SK-N-SH (cell line): ENCODE results near the gene BHMT. TPM values are rescaled to one million over a fixed set of nuclear protein-coding genes. Genes with fewer than 3 reads are reported as not detected.

ENCODE experiments used
- CTCF ChIA-PET: fragments of 300-600, 350-600 bp; formaldehyde crosslinking; extraction: SDS; loops from one replicate; lab custom pipeline; 2021; lab: Yijun Ruan, JAX
- POLR2A ChIA-PET: fragments of 350-600 bp; sonication (Branson Sonifier 250); formaldehyde crosslinking; extraction: SDS; loops from one replicate; lab custom pipeline; 2020; ENCODE audit warnings: antibody characterized with exemption, inconsistent platforms; lab: Yijun Ruan, JAX
- DNase-seq: peaks from one replicate; pipeline ENCODE4 v3.0.0; 2012
- H2AFZ ChIP-seq: fragments of 200-600 bp; sonication (generic); 2 replicates; pipeline ENCODE4 v1.8.1; 2016; ENCODE audit warnings: antibody characterized with exemption, mild to moderate bottlenecking, low read depth
- H3F3A ChIP-seq: fragments of 200-600 bp; sonication (generic); replicated peaks from 2 replicates; pipeline ENCODE3; 2016; ENCODE audit warnings: antibody characterized with exemption, mild to moderate bottlenecking; ENCODE audit not compliant: insufficient read depth
- H3K27ac ChIP-seq, 2 experiments: fragments of 200-500 bp in 1 of 2; fragments of 200-600 bp in 1 of 2; sonication (Bioruptor generic) in 1 of 2; sonication (generic), shearing (Covaris generic) in 1 of 2; 2 replicates each; pipeline versions ENCODE4 v1.5.1 to v1.6.1; 2014 to 2016; ENCODE audit warnings: low read depth in 2 of 2, inconsistent platforms in 1 of 2, low read length in 1 of 2, mild to moderate bottlenecking in 1 of 2, mixed read lengths in 1 of 2
- H3K27me3 ChIP-seq: fragments of 200-600 bp; sonication (generic), shearing (Covaris generic); 2 replicates; pipeline ENCODE4 v1.6.1; 2016; ENCODE audit warnings: mixed run types; ENCODE audit not compliant: insufficient read depth
- H3K36me3 ChIP-seq, 2 experiments: fragments of 200-500 bp in 1 of 2; fragments of 200-600 bp in 1 of 2; sonication (Bioruptor generic) in 1 of 2; sonication (generic) in 1 of 2; replicated peaks in 1 of 2; 2 replicates each; pipeline versions ENCODE3 to v1.5.1; 2014 to 2016; ENCODE audit warnings: low read length in 1 of 2, mild to moderate bottlenecking in 1 of 2; ENCODE audit not compliant: insufficient read depth in 2 of 2, control insufficient read depth in 1 of 2
- H3K4me1 ChIP-seq, 2 experiments: fragments of 200-500 bp in 1 of 2; fragments of 200-600 bp in 1 of 2; sonication (Bioruptor generic) in 1 of 2; sonication (generic), shearing (Covaris generic) in 1 of 2; 2 replicates each; pipeline versions ENCODE4 v1.5.1 to v1.6.1; 2014 to 2016; ENCODE audit warnings: low read depth in 1 of 2, low read length in 1 of 2, mixed run types in 1 of 2; ENCODE audit not compliant: insufficient read depth in 2 of 2, control insufficient read depth in 1 of 2
- H3K4me2 ChIP-seq: fragments of 200-600 bp; sonication (generic), shearing (Covaris generic); 2 replicates; pipeline ENCODE4 v1.6.1; 2017; ENCODE audit warnings: mixed run types
- H3K4me3 ChIP-seq, 2 experiments: fragments of 200-500 bp in 1 of 2; fragments of 200-600 bp in 1 of 2; sonication (Bioruptor generic) in 1 of 2; sonication (generic), shearing (Covaris generic) in 1 of 2; 2 replicates each; pipeline versions ENCODE4 v1.5.1 to v1.8.1; 2014 to 2016; ENCODE audit warnings: low read depth in 2 of 2, inconsistent platforms in 1 of 2, low read length in 1 of 2, mild to moderate bottlenecking in 1 of 2, mixed read lengths in 1 of 2, moderate library complexity in 1 of 2
- H3K79me2 ChIP-seq: fragments of 200-600 bp; sonication (generic); 2 replicates; pipeline ENCODE4 v1.8.1; 2017; ENCODE audit warnings: mild to moderate bottlenecking; ENCODE audit not compliant: insufficient read depth
- H3K9ac ChIP-seq: fragments of 200-600 bp; sonication (generic); 2 replicates; pipeline ENCODE4 v1.6.1; 2017; ENCODE audit warnings: mixed run types
- H3K9me2 ChIP-seq: fragments of 200-600 bp; sonication (generic); 2 replicates; pipeline ENCODE4 v1.6.1; 2017; ENCODE audit warnings: mixed run types
- H3K9me3 ChIP-seq: fragments of 200-600 bp; sonication (generic); 2 replicates; pipeline ENCODE4 v1.6.1; 2017; ENCODE audit warnings: mixed run types, mild to moderate bottlenecking, moderate library complexity
- H4K20me1 ChIP-seq: fragments of 200-600 bp; sonication (generic); 2 replicates; pipeline ENCODE4 v1.6.1; 2017; ENCODE audit warnings: mild to moderate bottlenecking, mixed run types; ENCODE audit not compliant: insufficient read depth
- CHD2 ChIP-seq: fragments of 150-350 bp; IDR thresholded peaks from 2 replicates; pipeline ENCODE4 v1.6.1; 2018; ENCODE audit warnings: low read length; ENCODE audit not compliant: partially characterized antibody
- EP300 ChIP-seq, 2 experiments: IDR thresholded peaks; 2 replicates each; pipeline versions ENCODE4 v1.4.0 to v1.6.1; 2012; ENCODE audit warnings: borderline replicate concordance in 1 of 2, low read depth in 1 of 2, low read length in 1 of 2
- EZH2phosphoT487 ChIP-seq: fragments of 200-600 bp; sonication (generic); IDR thresholded peaks from 2 replicates; pipeline ENCODE4 v1.6.1; 2017; ENCODE audit warnings: low read depth, mixed run types, mild to moderate bottlenecking, antibody characterized with exemption, moderate library complexity, borderline replicate concordance
- FOSL2 ChIP-seq: IDR thresholded peaks from 2 replicates; pipeline ENCODE4 v1.4.0; 2012; ENCODE audit warnings: low read depth, mild to moderate bottlenecking, moderate library complexity, borderline replicate concordance
- FOXJ3 ChIP-seq: sonication (generic); formaldehyde crosslinking; IDR thresholded peaks from 2 replicates; pipeline ENCODE4 v1.5.1; 2020; ENCODE audit warnings: mild to moderate bottlenecking, missing genetic modification reagents
- FOXM1 ChIP-seq: IDR thresholded peaks from 2 replicates; pipeline ENCODE4 v1.4.0; 2012; ENCODE audit warnings: low read depth, mild to moderate bottlenecking
- JUND ChIP-seq: IDR thresholded peaks from 2 replicates; pipeline ENCODE4 v1.4.0; 2012
- MEF2A ChIP-seq: IDR thresholded peaks from 2 replicates; pipeline ENCODE4 v1.4.0; 2012; ENCODE audit warnings: low read depth, borderline replicate concordance
- MXI1 ChIP-seq: IDR thresholded peaks from 2 replicates; pipeline ENCODE4 v1.6.1; 2012; ENCODE audit warnings: mild to moderate bottlenecking, low read depth, low read length, improper control_type of control experiment
- NFIC ChIP-seq: IDR thresholded peaks from 2 replicates; pipeline ENCODE4 v1.4.0; 2012; ENCODE audit warnings: borderline replicate concordance
- NRF1 ChIP-seq: IDR thresholded peaks from 2 replicates; pipeline ENCODE4 v1.6.1; 2012; ENCODE audit warnings: low read depth, mild to moderate bottlenecking, low read length
- POLR2AphosphoS5 ChIP-seq: IDR thresholded peaks from 2 replicates; pipeline ENCODE4 v1.6.1; 2012; ENCODE audit warnings: low read depth, low read length
- RCOR1 ChIP-seq: fragments of 150-350 bp; IDR thresholded peaks from 2 replicates; pipeline ENCODE4 v1.6.1; 2017; ENCODE audit warnings: antibody characterized with exemption, low read length
- RXRA ChIP-seq: IDR thresholded peaks from 2 replicates; pipeline ENCODE4 v1.4.0; 2012; ENCODE audit warnings: low read depth, mild to moderate bottlenecking, borderline replicate concordance
- SIN3A ChIP-seq: IDR thresholded peaks from 2 replicates; pipeline ENCODE4 v1.6.1; 2012; ENCODE audit warnings: low read depth, mild to moderate bottlenecking, low read length, moderate library complexity, borderline replicate concordance
- SMC3 ChIP-seq: IDR thresholded peaks from 2 replicates; pipeline ENCODE4 v1.6.1; 2012; ENCODE audit warnings: low read depth, low read length, improper control_type of control experiment
- YY1 ChIP-seq: IDR thresholded peaks from 2 replicates; pipeline ENCODE4 v1.4.0; 2012; ENCODE audit warnings: low read depth, mild to moderate bottlenecking
- WGBS: methylation state at CpG from one replicate; pipeline ENCODE4 v1.1.6; 2017; ENCODE audit warnings: low lambda C conversion rate; 5-methylcytosine and 5-hydroxymethylcytosine counted together
- polyA plus RNA-seq, 3 experiments: library from polyadenylated mRNA; depleted of rRNA; stranded (reverse); fragments of >200 nt; gene quantifications; 2 replicates each; pipeline ENCODE4 v1.2.3, GENCODE V29; 2012
- TF ChIP-seq, protein P1 (sequence below): fragments of 200-600 bp; sonication (generic); IDR thresholded peaks from 2 replicates; pipeline ENCODE4 v1.6.1; 2017; ENCODE audit warnings: antibody characterized with exemption, mild to moderate bottlenecking, moderate library complexity
- TF ChIP-seq, protein P2 (sequence below): IDR thresholded peaks from 2 replicates; pipeline ENCODE4 v1.4.0; 2012; ENCODE audit warnings: low read depth
- TF ChIP-seq, protein P3 (sequence below): fragments of 150-350 bp; IDR thresholded peaks from 2 replicates; pipeline ENCODE4 v1.6.1; 2017; ENCODE audit warnings: antibody characterized with exemption, low read length, low read depth, borderline replicate concordance
- TF ChIP-seq, protein P4 (sequence below): IDR thresholded peaks from 2 replicates; pipeline ENCODE4 v1.6.1; 2012; ENCODE audit warnings: mild to moderate bottlenecking, low read depth, low read length, moderate library complexity

Gene BHMT
- polyA plus RNA-seq, 1 of the 3 experiments (the other 2 are of a cell fraction) = not detected

DNA sequence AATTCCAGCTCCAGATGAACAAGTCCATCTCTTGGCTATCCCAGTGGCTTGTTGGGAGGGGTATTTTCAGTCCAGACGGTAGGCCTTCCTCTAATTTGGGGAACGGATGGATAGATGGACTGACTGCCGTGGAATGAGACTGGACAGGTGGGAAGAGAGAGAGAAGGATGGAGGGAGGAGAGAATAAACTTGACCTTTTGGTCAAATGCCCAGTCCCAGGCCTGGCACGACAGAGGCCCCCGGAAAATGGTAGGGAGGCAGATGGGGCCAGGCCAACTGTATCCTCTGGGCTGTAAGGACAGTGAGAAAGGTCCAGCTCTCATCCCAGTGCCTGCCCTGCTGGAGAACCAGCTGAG is 1.1 kb downstream of the BHMT start:
- peaks cover 0 to 4% of the 10 kb centered on the region in 2 experiments; a peak in 1 of 4 replicates for H3K4me1 ChIP-seq
- no peaks in the 10 kb centered on the region for H4K20me1 ChIP-seq
- ChIA-PET CTCF (no interaction called here), POLR2A (no interaction called here)
- no peak overlapping the region for H3K4me3 ChIP-seq
- H3K9ac ChIP-seq = no peak overlapping the region
- no peak overlapping the region for H3K27ac ChIP-seq
- no peaks in the 10 kb centered on the region for H3F3A ChIP-seq
- DNase-seq = no peak
- H3K79me2 ChIP-seq = no peaks in the 10 kb centered on the region
- WGBS = 90% methylated on average over 5 of the region's 5 CpGs
- H3K9me2 ChIP-seq = no peaks in the 10 kb centered on the region
- H3K4me2 ChIP-seq = no peak overlapping the region
- no peak overlapping the region for H2AFZ ChIP-seq
- H3K36me3 ChIP-seq = no peaks in the 10 kb centered on the region
- no peaks in the 10 kb centered on the region for H3K27me3 ChIP-seq
- TF ChIP-seq SIN3A = no peak
- no peak for TF ChIP-seq FOXM1
- no peak for TF ChIP-seq YY1
- TF ChIP-seq NFIC = no peak
- TF ChIP-seq, protein P1, sequence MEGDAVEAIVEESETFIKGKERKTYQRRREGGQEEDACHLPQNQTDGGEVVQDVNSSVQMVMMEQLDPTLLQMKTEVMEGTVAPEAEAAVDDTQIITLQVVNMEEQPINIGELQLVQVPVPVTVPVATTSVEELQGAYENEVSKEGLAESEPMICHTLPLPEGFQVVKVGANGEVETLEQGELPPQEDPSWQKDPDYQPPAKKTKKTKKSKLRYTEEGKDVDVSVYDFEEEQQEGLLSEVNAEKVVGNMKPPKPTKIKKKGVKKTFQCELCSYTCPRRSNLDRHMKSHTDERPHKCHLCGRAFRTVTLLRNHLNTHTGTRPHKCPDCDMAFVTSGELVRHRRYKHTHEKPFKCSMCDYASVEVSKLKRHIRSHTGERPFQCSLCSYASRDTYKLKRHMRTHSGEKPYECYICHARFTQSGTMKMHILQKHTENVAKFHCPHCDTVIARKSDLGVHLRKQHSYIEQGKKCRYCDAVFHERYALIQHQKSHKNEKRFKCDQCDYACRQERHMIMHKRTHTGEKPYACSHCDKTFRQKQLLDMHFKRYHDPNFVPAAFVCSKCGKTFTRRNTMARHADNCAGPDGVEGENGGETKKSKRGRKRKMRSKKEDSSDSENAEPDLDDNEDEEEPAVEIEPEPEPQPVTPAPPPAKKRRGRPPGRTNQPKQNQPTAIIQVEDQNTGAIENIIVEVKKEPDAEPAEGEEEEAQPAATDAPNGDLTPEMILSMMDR = no peak
- TF ChIP-seq NRF1 = no peak
- TF ChIP-seq FOXJ3 = no peak
- no peak for TF ChIP-seq MEF2A
- no peak for TF ChIP-seq SMC3
- TF ChIP-seq, protein P2, sequence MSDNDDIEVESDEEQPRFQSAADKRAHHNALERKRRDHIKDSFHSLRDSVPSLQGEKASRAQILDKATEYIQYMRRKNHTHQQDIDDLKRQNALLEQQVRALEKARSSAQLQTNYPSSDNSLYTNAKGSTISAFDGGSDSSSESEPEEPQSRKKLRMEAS = no peak
- no peak for TF ChIP-seq MXI1
- H3K9me3 ChIP-seq = no peaks in the 10 kb centered on the region

DNA sequence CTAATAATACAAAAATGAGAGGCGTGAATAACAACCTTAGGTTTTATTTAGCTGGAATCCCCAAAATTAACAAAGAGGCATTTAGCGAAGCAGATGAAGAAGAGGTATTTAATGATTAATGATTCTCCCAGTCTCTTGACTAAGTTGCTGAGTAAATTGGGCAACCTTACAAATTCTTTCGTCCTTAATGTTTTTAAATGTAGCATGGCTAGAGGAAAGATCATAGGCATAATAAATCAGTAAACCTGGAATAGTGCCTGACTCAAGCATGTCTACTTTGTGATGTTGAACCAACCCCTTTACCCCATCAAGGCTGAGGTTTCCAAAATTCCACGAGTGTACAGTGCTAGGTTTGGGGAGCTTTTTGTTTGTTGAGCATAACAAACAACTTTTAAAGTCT is 7.9 kb downstream of the BHMT start:
- Histone ChIP-seq H3K27me3 (no peaks in the 10 kb centered on the region), H3K9me2 (no peaks in the 10 kb centered on the region), H3K79me2 (no peaks in the 10 kb centered on the region), H3K4me1 (no peaks in the 10 kb centered on the region), H3K4me3 (no peak overlapping the region), H3K27ac (no peak overlapping the region), H2AFZ (no peak overlapping the region), H3K4me2 (no peak overlapping the region), H3K9me3 (no peaks in the 10 kb centered on the region), H3K36me3 (no peaks in the 10 kb centered on the region), H3K9ac (no peak overlapping the region), H4K20me1 (no peaks in the 10 kb centered on the region), H3F3A (no peaks in the 10 kb centered on the region)
- CTCF ChIA-PET = interaction anchor here (1.0 to 1.3 kb wide), 3 partner anchors 13 to 99 kb away, joined by 3 to 5 read pairs (median 4); no protein-coding TSS in a partner anchor
- TF ChIP-seq FOSL2 = no peak
- no peak for TF ChIP-seq RXRA
- TF ChIP-seq, protein P3, sequence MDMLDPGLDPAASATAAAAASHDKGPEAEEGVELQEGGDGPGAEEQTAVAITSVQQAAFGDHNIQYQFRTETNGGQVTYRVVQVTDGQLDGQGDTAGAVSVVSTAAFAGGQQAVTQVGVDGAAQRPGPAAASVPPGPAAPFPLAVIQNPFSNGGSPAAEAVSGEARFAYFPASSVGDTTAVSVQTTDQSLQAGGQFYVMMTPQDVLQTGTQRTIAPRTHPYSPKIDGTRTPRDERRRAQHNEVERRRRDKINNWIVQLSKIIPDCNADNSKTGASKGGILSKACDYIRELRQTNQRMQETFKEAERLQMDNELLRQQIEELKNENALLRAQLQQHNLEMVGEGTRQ = no peak
- no peak for TF ChIP-seq YY1
- no peak for TF ChIP-seq JUND
- no peak for TF ChIP-seq EZH2phosphoT487
- no peak for TF ChIP-seq NRF1
- TF ChIP-seq EP300 (IDR thresholded peaks at IDR 0.05; ENCODE audit: borderline replicate concordance in 1 of 2, low read depth in 1 of 2, low read length in 1 of 2) = no peak
- TF ChIP-seq, protein P4, sequence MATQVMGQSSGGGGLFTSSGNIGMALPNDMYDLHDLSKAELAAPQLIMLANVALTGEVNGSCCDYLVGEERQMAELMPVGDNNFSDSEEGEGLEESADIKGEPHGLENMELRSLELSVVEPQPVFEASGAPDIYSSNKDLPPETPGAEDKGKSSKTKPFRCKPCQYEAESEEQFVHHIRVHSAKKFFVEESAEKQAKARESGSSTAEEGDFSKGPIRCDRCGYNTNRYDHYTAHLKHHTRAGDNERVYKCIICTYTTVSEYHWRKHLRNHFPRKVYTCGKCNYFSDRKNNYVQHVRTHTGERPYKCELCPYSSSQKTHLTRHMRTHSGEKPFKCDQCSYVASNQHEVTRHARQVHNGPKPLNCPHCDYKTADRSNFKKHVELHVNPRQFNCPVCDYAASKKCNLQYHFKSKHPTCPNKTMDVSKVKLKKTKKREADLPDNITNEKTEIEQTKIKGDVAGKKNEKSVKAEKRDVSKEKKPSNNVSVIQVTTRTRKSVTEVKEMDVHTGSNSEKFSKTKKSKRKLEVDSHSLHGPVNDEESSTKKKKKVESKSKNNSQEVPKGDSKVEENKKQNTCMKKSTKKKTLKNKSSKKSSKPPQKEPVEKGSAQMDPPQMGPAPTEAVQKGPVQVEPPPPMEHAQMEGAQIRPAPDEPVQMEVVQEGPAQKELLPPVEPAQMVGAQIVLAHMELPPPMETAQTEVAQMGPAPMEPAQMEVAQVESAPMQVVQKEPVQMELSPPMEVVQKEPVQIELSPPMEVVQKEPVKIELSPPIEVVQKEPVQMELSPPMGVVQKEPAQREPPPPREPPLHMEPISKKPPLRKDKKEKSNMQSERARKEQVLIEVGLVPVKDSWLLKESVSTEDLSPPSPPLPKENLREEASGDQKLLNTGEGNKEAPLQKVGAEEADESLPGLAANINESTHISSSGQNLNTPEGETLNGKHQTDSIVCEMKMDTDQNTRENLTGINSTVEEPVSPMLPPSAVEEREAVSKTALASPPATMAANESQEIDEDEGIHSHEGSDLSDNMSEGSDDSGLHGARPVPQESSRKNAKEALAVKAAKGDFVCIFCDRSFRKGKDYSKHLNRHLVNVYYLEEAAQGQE = no peak
- TF ChIP-seq CHD2 = no peak
- no peak for TF ChIP-seq RCOR1
- no peak for TF ChIP-seq POLR2AphosphoS5
- TF ChIP-seq MEF2A = no peak
- POLR2A ChIA-PET = no interaction called here
- WGBS = 63% methylated on average over 4 of the region's 4 CpGs
- DNase-seq = no peak
